CD4-positive, alpha-beta T cell (primary cell): ENCODE results near the gene ADPGK. TPM values are rescaled to one million over a fixed set of nuclear protein-coding genes. Genes with fewer than 3 reads are reported as not detected.
A peak's percentile ranks its signal among the peaks of the same experiment; 100 is the strongest.

Experiments used
- ATAC-seq: fragments of 200-7000 bp; cut with Tn5 transposase; one replicate; pipeline ENCODE4 v1.10.0; 2022; ENCODE audit warnings: mild to moderate bottlenecking; ENCODE audit not compliant: poor library complexity
- CTCF ChIA-PET: fragments of 350-600 bp; sonication (Branson Sonifier 250); formaldehyde crosslinking; loops from one replicate; lab custom pipeline; 2021; ENCODE audit warnings: antibody characterized with exemption, inconsistent platforms; lab: Charles Lee
- POLR2A ChIA-PET: fragments of 350-600 bp; sonication (Branson Sonifier 250); formaldehyde crosslinking; loops from one replicate; lab custom pipeline; 2021; ENCODE audit warnings: antibody characterized with exemption, inconsistent platforms; lab: Charles Lee
- DNase-seq, 14 experiments: peaks; one replicate each; pipeline ENCODE4 v3.0.0-alpha.2; 2013 to 2020; ENCODE audit warnings: mixed read lengths in 2 of 14
- H3K27ac ChIP-seq, 2 donors: one replicate each; pipeline versions ENCODE4 v1.5.1 to v1.7.0; 2013; ENCODE audit warnings: low read length in 2 of 2, low read depth in 1 of 2, mild to moderate bottlenecking in 1 of 2
- H3K27me3 ChIP-seq, 2 experiments: 1 replicate in 1 of 2; 2 replicates in 1 of 2; pipeline versions ENCODE4 v1.6.1 to v1.7.0; 2013; ENCODE audit warnings: low read length in 2 of 2, control low read depth in 1 of 2, mild to moderate bottlenecking in 1 of 2, moderate library complexity in 1 of 2; ENCODE audit not compliant: insufficient read depth in 2 of 2, control insufficient read depth in 1 of 2
- H3K36me3 ChIP-seq: one replicate; pipeline ENCODE4 v1.6.1; 2013; ENCODE audit warnings: low read length, control low read depth; ENCODE audit not compliant: insufficient read depth
- H3K4me1 ChIP-seq: one replicate; pipeline ENCODE4 v1.6.1; 2013; ENCODE audit warnings: low read length, control low read depth; ENCODE audit not compliant: insufficient read depth
- H3K4me3 ChIP-seq: one replicate; pipeline ENCODE4 v1.5.1; 2013; ENCODE audit warnings: mild to moderate bottlenecking, low read length, moderate library complexity
- H3K9me3 ChIP-seq, 2 experiments: 1 replicate in 1 of 2; 2 replicates in 1 of 2; pipeline versions ENCODE4 v1.6.1 to v1.7.0; 2013; ENCODE audit warnings: low read length in 2 of 2, mild to moderate bottlenecking in 2 of 2, control low read depth in 1 of 2, moderate library complexity in 1 of 2; ENCODE audit not compliant: control insufficient read depth in 1 of 2, insufficient read depth in 1 of 2
- H3K27ac Mint-ChIP-seq: one replicate; pipeline ENCODE4 v1.8.0; 2020; ENCODE audit warnings: mixed read lengths
- H3K27me3 Mint-ChIP-seq: one replicate; pipeline ENCODE4 v1.8.0; 2021; ENCODE audit warnings: mixed read lengths
- H3K36me3 Mint-ChIP-seq: one replicate; pipeline ENCODE4 v1.8.0; 2021; ENCODE audit warnings: low read depth, mixed read lengths
- H3K4me1 Mint-ChIP-seq: one replicate; pipeline ENCODE4 v1.8.0; 2021; ENCODE audit warnings: low read depth, mixed read lengths
- H3K4me3 Mint-ChIP-seq: one replicate; pipeline ENCODE4 v1.8.0; 2020; ENCODE audit warnings: mild to moderate bottlenecking, mixed read lengths
- H3K9me3 Mint-ChIP-seq: one replicate; pipeline ENCODE4 v1.8.0; 2020; ENCODE audit warnings: mixed read lengths
- intact Hi-C, 2 experiments: fragments of 100-400 bp; cut with DNase I in 1 of 2; cut with micrococcal nuclease in 1 of 2; formaldehyde crosslinking; loops; one replicate each; pipeline versions ENCODE4 v1.15.1 to v1.9.0; 2023 to 2025; cut with DNase I, micrococcal nuclease
- total RNA-seq, 174 experiments: library from RNA in 2 of 174; stranded (reverse) in 2 of 174; gene quantifications; one replicate each; pipeline ENCODE4 v1.2.3 and lab custom pipeline; 2021 to 2026
- TF ChIP-seq, protein P1 (sequence below): fragments of 200-600 bp; IDR thresholded peaks from one replicate; pipeline ENCODE4 v1.8.0; 2022; ENCODE audit warnings: antibody characterized with exemption, mild to moderate bottlenecking

ADPGK gene
- total RNA-seq, 2 experiments from 2014 or later, result 88.8 to 92.5 TPM

DNA sequence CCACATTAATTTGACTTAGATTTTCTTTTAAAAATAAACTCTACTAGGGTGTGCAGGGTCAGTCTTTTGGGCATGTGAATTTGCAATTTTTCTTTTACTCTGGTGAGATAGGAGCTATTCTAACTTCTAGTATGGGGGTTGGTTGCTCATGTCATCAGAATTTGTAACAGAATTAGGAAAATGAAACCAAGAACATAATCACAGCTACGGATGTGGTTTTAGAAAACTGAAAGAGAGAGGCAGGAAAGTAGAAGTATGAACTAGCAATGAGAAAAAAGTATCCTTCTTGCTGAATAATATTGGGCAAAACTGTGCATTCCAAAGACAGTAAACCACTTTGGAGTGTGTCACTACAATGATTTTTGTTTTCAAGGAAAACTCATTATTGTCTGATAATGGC lies 43.3 kb downstream of the ADPGK start:
- peak overlapping the region in 1 of 2 donors; percentile 50 for H3K27ac ChIP-seq
- no peaks in the 10 kb centered on the region for H3K9me3 ChIP-seq
- H3K4me3 ChIP-seq, result no peak overlapping the region
- ChIA-PET POLR2A (interaction anchor here (1.0 to 2.5 kb wide), 7 partner anchors 12 to 296 kb away, joined by 3 to 11 read pairs (median 4); partner anchors contain the start of genes ADPGK, BBS4 and HIGD2B), CTCF (interaction anchor here (1.6 to 1.7 kb wide), 2 partner anchors 9 to 18 kb away, joined by 4 to 5 read pairs; no protein-coding TSS in a partner anchor)
- Mint-ChIP-seq H3K4me1 (peaks cover 40% of the 10 kb centered on the region), H3K27me3 (no peaks in the 10 kb centered on the region), H3K27ac (peak overlapping the region; percentile 71), H3K9me3 (no peaks in the 10 kb centered on the region), H3K36me3 (peaks cover 45% of the 10 kb centered on the region), H3K4me3 (peak overlapping the region; percentile 50)
- intact Hi-C loops, result loop anchor here in 1 of 2 experiments (1.0 kb wide), 1 partner anchor 43 kb away; the partner anchor contains the start of gene ADPGK
- H3K4me1 ChIP-seq, result peaks cover 8% of the 10 kb centered on the region
- ATAC-seq (peak; percentile 77), DNase-seq (peak in 3 of 14 experiments; percentile 13 to 76 (median 35))
- TF ChIP-seq, protein P1, sequence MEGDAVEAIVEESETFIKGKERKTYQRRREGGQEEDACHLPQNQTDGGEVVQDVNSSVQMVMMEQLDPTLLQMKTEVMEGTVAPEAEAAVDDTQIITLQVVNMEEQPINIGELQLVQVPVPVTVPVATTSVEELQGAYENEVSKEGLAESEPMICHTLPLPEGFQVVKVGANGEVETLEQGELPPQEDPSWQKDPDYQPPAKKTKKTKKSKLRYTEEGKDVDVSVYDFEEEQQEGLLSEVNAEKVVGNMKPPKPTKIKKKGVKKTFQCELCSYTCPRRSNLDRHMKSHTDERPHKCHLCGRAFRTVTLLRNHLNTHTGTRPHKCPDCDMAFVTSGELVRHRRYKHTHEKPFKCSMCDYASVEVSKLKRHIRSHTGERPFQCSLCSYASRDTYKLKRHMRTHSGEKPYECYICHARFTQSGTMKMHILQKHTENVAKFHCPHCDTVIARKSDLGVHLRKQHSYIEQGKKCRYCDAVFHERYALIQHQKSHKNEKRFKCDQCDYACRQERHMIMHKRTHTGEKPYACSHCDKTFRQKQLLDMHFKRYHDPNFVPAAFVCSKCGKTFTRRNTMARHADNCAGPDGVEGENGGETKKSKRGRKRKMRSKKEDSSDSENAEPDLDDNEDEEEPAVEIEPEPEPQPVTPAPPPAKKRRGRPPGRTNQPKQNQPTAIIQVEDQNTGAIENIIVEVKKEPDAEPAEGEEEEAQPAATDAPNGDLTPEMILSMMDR, result no peak
- H3K27me3 ChIP-seq, result no peaks in the 10 kb centered on the region
- H3K36me3 ChIP-seq, result peaks cover 34% of the 10 kb centered on the region

- H3K27me3 Mint-ChIP-seq, result no peaks in the 10 kb centered on the region
- no peaks in the 10 kb centered on the region for H3K9me3 Mint-ChIP-seq
- ATAC-seq (no peak), DNase-seq (no peak)
- POLR2A ChIA-PET, result no interaction called here
- Histone ChIP-seq H3K9me3 (no peaks in the 10 kb centered on the region), H3K36me3 (peaks cover 39% of the 10 kb centered on the region), H3K4me3 (no peak overlapping the region), H3K4me1 (peaks cover 8% of the 10 kb centered on the region), H3K27me3 (no peaks in the 10 kb centered on the region), H3K27ac (no peak overlapping the region)
- intact Hi-C loops, result no loop called here
- CTCF ChIA-PET, result no interaction called here
- H3K36me3 Mint-ChIP-seq, result peaks cover 67% of the 10 kb centered on the region
- H3K4me3 Mint-ChIP-seq, result no peak overlapping the region
- TF ChIP-seq, protein P1, result no peak
- no peak overlapping the region for H3K27ac Mint-ChIP-seq
- H3K4me1 Mint-ChIP-seq, result peaks cover 51% of the 10 kb centered on the region
Observed at GRCh38 chr15:72737723-72738122, 45.8 kb downstream of the ADPGK start.

DNA sequence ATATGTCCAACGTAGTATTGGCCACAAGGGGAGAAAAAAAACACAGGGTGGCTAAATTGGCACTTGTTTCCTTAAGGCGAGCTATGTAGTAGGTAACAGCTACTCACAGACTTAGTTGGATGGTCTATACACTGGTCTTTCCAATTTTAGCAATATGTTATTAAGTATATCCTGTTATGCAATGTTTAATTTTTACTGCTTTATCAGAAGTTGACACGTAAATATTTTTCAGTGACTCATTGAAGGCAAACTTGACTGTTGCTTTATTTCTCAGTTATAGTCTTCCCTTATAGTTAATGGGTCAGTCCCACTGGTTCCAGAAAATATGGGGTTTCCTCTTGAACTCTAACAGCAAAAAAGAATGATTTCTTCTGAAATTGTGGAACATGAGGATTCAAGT lies 46.5 kb downstream of the ADPGK start:
- no peaks in the 10 kb centered on the region for H3K9me3 ChIP-seq
- no peak overlapping the region for H3K27ac ChIP-seq
- intact Hi-C loops, result no loop called here
- no peaks in the 10 kb centered on the region for H3K27me3 ChIP-seq
- CTCF ChIA-PET, result no interaction called here
- peaks cover 39% of the 10 kb centered on the region for H3K36me3 ChIP-seq
- DNase-seq, result no peak
- TF ChIP-seq, protein P1, result no peak
- Mint-ChIP-seq H3K4me3 (no peak overlapping the region), H3K36me3 (peaks cover 69% of the 10 kb centered on the region), H3K27me3 (no peaks in the 10 kb centered on the region), H3K27ac (no peak overlapping the region), H3K9me3 (no peaks in the 10 kb centered on the region), H3K4me1 (peaks cover 50% of the 10 kb centered on the region)
- peaks cover 8% of the 10 kb centered on the region for H3K4me1 ChIP-seq
- no peak for ATAC-seq
- POLR2A ChIA-PET, result no interaction called here
- no peak overlapping the region for H3K4me3 ChIP-seq
